HepG2 (cell line): ENCODE results near the gene PLEKHG2. TPM values are rescaled to one million over a fixed set of nuclear protein-coding genes. Genes with fewer than 3 reads are reported as not detected.

ENCODE experiments used
- ARID2 ChIP-seq: sonication (generic); formaldehyde crosslinking; IDR thresholded peaks from 2 replicates; pipeline ENCODE4 v1.8.1; 2022; ENCODE audit warnings: mild to moderate bottlenecking, missing genetic modification reagents, borderline replicate concordance
- ARNT2 ChIP-seq: sonication (generic); formaldehyde crosslinking; IDR thresholded peaks from 2 replicates; pipeline ENCODE4 v1.8.0; 2022; ENCODE audit warnings: mild to moderate bottlenecking, low read depth, missing genetic modification reagents, moderate library complexity
- CEBPB ChIP-seq: IDR thresholded peaks from 2 replicates; pipeline ENCODE4 v1.6.1; 2011; ENCODE audit warnings: low read depth, low read length, improper control_type of control experiment, borderline replicate concordance
- DNMT3B ChIP-seq: conservative IDR thresholded peaks from 2 replicates; pipeline ENCODE4 v1.6.1; 2016; ENCODE audit warnings: missing biosample characterization, control low read depth
- EHMT2 ChIP-seq: fragments of 200-600 bp; sonication (generic); IDR thresholded peaks from 2 replicates; pipeline ENCODE4 v1.7.0; 2017; ENCODE audit warnings: antibody characterized with exemption, low read depth, low read length, borderline replicate concordance
- ETV6 ChIP-seq: sonication (generic); formaldehyde crosslinking; conservative IDR thresholded peaks from 2 replicates; pipeline ENCODE4 v1.4.0; 2020; ENCODE audit warnings: missing genetic modification reagents
- HIC2 ChIP-seq: sonication (generic); formaldehyde crosslinking; IDR thresholded peaks from 2 replicates; pipeline ENCODE4 v1.9.0; 2022; ENCODE audit warnings: low read depth, missing genetic modification reagents
- MAZ ChIP-seq, 2 experiments: sonication (generic) in 1 of 2; formaldehyde crosslinking in 1 of 2; IDR thresholded peaks; 2 replicates each; pipeline versions ENCODE4 v1.5.0 to v1.6.1; 2012 to 2020; ENCODE audit warnings: low read depth in 2 of 2, mild to moderate bottlenecking in 2 of 2, borderline replicate concordance in 1 of 2, improper control_type of control experiment in 1 of 2, low read length in 1 of 2, missing genetic modification reagents in 1 of 2, moderate library complexity in 1 of 2
- MIER2 ChIP-seq: IDR thresholded peaks from 2 replicates; pipeline ENCODE4 v1.6.1; 2016; ENCODE audit warnings: missing biosample characterization, missing genetic modification reagents
- NAIF1 ChIP-seq: sonication (generic); formaldehyde crosslinking; IDR thresholded peaks from 2 replicates; pipeline ENCODE4 v1.5.0; 2020; ENCODE audit warnings: mild to moderate bottlenecking, missing genetic modification reagents, borderline replicate concordance
- PRPF4 ChIP-seq: fragments of 200-400 bp; formaldehyde crosslinking; IDR thresholded peaks from 2 replicates; pipeline ENCODE4 v1.6.1; 2016; ENCODE audit warnings: low read length, low read depth; ENCODE audit not compliant: poor library complexity, severe bottlenecking
- RNF2 ChIP-seq: fragments of 450-650 bp; conservative IDR thresholded peaks from 2 replicates; pipeline ENCODE4 v1.6.1; 2016; ENCODE audit warnings: low read depth
- SNAI1 ChIP-seq: sonication (generic); formaldehyde crosslinking; IDR thresholded peaks from 2 replicates; pipeline ENCODE4 v1.5.0; 2020; ENCODE audit warnings: mild to moderate bottlenecking, missing genetic modification reagents, borderline replicate concordance
- SSRP1 ChIP-seq: IDR thresholded peaks from 2 replicates; pipeline ENCODE4 v1.6.1; 2016; ENCODE audit warnings: control low read depth
- TOE1 ChIP-seq: sonication (generic); formaldehyde crosslinking; IDR thresholded peaks from 2 replicates; pipeline ENCODE4 v1.4.0; 2020; ENCODE audit warnings: mild to moderate bottlenecking, missing genetic modification reagents
- ZMAT3 ChIP-seq: sonication (generic); formaldehyde crosslinking; conservative IDR thresholded peaks from 2 replicates; pipeline ENCODE4 v1.7.0; 2021; ENCODE audit warnings: missing genetic modification reagents
- ZNF224 ChIP-seq: sonication (generic); formaldehyde crosslinking; IDR thresholded peaks from 2 replicates; pipeline ENCODE4 v1.5.0; 2020; ENCODE audit warnings: mild to moderate bottlenecking, missing genetic modification reagents
- ZNF282 ChIP-seq: fragments of 450-650 bp; IDR thresholded peaks from 2 replicates; pipeline ENCODE4 v1.6.1; 2018; ENCODE audit not compliant: partially characterized antibody
- ZNF30 ChIP-seq: sonication (generic); formaldehyde crosslinking; IDR thresholded peaks from 2 replicates; pipeline ENCODE4 v1.5.0; 2020; ENCODE audit warnings: mild to moderate bottlenecking, missing genetic modification reagents
- ZNF329 ChIP-seq: sonication (generic); formaldehyde crosslinking; IDR thresholded peaks from 2 replicates; pipeline ENCODE4 v1.9.0; 2021; ENCODE audit warnings: low read depth, mild to moderate bottlenecking, missing genetic modification reagents
- ZNF331 ChIP-seq: sonication (generic); formaldehyde crosslinking; IDR thresholded peaks from 2 replicates; pipeline ENCODE4 v1.4.0; 2020; ENCODE audit warnings: missing genetic modification reagents
- ZNF619 ChIP-seq: sonication (generic); formaldehyde crosslinking; IDR thresholded peaks from 2 replicates; pipeline ENCODE4 v1.4.0; 2020; ENCODE audit warnings: mild to moderate bottlenecking, missing genetic modification reagents
- ZNF776 ChIP-seq: sonication (generic); formaldehyde crosslinking; IDR thresholded peaks from 2 replicates; pipeline ENCODE4 v1.4.0; 2020; ENCODE audit warnings: mild to moderate bottlenecking, missing genetic modification reagents
- polyA plus RNA-seq, 8 experiments: library from polyadenylated mRNA; depleted of rRNA in 3 of 8; stranded (reverse) in 7 of 8; unstranded in 1 of 8; fragments of >200 nt; fragmentation: Illumina TruSeq in 4 of 8; extraction: Trizol in 4 of 8; gene quantifications; 2 replicates each; pipeline versions ENCODE4 v1.2.1 to v1.2.3, GENCODE V29; 2011 to 2016; ENCODE audit warnings: low read depth in 4 of 8, missing spikeins in 1 of 8, mixed read lengths in 1 of 8; ENCODE audit not compliant: insufficient read depth in 1 of 8
- total RNA-seq, 5 experiments: library from RNA; depleted of rRNA; stranded (reverse); fragments of >200 nt; fragmentation: Illumina TruSeq; extraction: Trizol; gene quantifications; 2 replicates each; pipeline ENCODE4 v1.2.3, GENCODE V29; 2016; ENCODE audit warnings: low read depth in 1 of 5
- TF ChIP-seq, protein P1 (sequence below): sonication (generic); formaldehyde crosslinking; conservative IDR thresholded peaks from 2 replicates; pipeline ENCODE4 v1.8.1; 2023; ENCODE audit warnings: missing genetic modification reagents
- TF ChIP-seq, protein P2 (sequence below): sonication (generic); formaldehyde crosslinking; IDR thresholded peaks from 2 replicates; pipeline ENCODE4 v1.4.0; 2020; ENCODE audit warnings: mild to moderate bottlenecking, missing genetic modification reagents
- TF ChIP-seq, protein P3 (sequence below): sonication (generic); formaldehyde crosslinking; IDR thresholded peaks from 2 replicates; pipeline ENCODE4 v1.8.0; 2022; ENCODE audit warnings: missing genetic modification reagents, mild to moderate bottlenecking, moderate library complexity, borderline replicate concordance

Gene PLEKHG2
- total and polyA plus RNA-seq, 2 of the 13 experiments (the other 11 are each of a cell fraction or from before 2014, with no cell fraction given) = 3.6 to 6.8 TPM

- no peak for TF ChIP-seq EHMT2
- no peak for TF ChIP-seq RNF2
- no peak for TF ChIP-seq ZNF30 (CRISPR knock-in tag)
- no peak for TF ChIP-seq PRPF4
- TF ChIP-seq, protein P1, sequence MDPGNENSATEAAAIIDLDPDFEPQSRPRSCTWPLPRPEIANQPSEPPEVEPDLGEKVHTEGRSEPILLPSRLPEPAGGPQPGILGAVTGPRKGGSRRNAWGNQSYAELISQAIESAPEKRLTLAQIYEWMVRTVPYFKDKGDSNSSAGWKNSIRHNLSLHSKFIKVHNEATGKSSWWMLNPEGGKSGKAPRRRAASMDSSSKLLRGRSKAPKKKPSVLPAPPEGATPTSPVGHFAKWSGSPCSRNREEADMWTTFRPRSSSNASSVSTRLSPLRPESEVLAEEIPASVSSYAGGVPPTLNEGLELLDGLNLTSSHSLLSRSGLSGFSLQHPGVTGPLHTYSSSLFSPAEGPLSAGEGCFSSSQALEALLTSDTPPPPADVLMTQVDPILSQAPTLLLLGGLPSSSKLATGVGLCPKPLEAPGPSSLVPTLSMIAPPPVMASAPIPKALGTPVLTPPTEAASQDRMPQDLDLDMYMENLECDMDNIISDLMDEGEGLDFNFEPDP (CRISPR knock-in tag) = no peak
- TF ChIP-seq ZNF282 = no peak
- TF ChIP-seq ETV6 (CRISPR knock-in tag) = no peak
- TF ChIP-seq TOE1 = no peak
- TF ChIP-seq SSRP1 (CRISPR knock-in tag) = no peak
- no peak for TF ChIP-seq HIC2
- TF ChIP-seq, protein P2, sequence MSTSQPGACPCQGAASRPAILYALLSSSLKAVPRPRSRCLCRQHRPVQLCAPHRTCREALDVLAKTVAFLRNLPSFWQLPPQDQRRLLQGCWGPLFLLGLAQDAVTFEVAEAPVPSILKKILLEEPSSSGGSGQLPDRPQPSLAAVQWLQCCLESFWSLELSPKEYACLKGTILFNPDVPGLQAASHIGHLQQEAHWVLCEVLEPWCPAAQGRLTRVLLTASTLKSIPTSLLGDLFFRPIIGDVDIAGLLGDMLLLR (CRISPR knock-in tag) = no peak
- peak; percentile 82; the same call in 1 of the 2 replicates for TF ChIP-seq ZNF619 (CRISPR knock-in tag)
- TF ChIP-seq ARID2 = no peak
- no peak for TF ChIP-seq DNMT3B (CRISPR knock-in tag)
- TF ChIP-seq ZNF329 (CRISPR knock-in tag) = no peak
- TF ChIP-seq ARNT2 (CRISPR knock-in tag) = no peak
- no peak for TF ChIP-seq ZNF776
- TF ChIP-seq SNAI1 (CRISPR knock-in tag) = no peak
- no peak for TF ChIP-seq MAZ (IDR thresholded peaks at IDR 0.05; ENCODE audit: borderline replicate concordance, low read depth, low read length)
- TF ChIP-seq MAZ (CRISPR knock-in tag; IDR thresholded peaks at IDR 0.05; ENCODE audit: low read depth) = no peak
- TF ChIP-seq ZNF224 (CRISPR knock-in tag) = no peak
- no peak for TF ChIP-seq MIER2
- TF ChIP-seq NAIF1 = no peak
- TF ChIP-seq ZNF331 = no peak
- TF ChIP-seq, protein P3, sequence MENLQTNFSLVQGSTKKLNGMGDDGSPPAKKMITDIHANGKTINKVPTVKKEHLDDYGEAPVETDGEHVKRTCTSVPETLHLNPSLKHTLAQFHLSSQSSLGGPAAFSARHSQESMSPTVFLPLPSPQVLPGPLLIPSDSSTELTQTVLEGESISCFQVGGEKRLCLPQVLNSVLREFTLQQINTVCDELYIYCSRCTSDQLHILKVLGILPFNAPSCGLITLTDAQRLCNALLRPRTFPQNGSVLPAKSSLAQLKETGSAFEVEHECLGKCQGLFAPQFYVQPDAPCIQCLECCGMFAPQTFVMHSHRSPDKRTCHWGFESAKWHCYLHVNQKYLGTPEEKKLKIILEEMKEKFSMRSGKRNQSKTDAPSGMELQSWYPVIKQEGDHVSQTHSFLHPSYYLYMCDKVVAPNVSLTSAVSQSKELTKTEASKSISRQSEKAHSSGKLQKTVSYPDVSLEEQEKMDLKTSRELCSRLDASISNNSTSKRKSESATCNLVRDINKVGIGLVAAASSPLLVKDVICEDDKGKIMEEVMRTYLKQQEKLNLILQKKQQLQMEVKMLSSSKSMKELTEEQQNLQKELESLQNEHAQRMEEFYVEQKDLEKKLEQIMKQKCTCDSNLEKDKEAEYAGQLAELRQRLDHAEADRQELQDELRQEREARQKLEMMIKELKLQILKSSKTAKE (CRISPR knock-in tag) = no peak
- no peak for TF ChIP-seq CEBPB
- TF ChIP-seq ZMAT3 = 0 out of 2 replicates have a peak, but pooled peaks have one; percentile 54
Observed at GRCh38 chr19:39413911-39414608, 1.6 kb downstream of the PLEKHG2 start (continued).
